ENCODE data around the gene OTOL1.

OTOL1 gene

DNA sequence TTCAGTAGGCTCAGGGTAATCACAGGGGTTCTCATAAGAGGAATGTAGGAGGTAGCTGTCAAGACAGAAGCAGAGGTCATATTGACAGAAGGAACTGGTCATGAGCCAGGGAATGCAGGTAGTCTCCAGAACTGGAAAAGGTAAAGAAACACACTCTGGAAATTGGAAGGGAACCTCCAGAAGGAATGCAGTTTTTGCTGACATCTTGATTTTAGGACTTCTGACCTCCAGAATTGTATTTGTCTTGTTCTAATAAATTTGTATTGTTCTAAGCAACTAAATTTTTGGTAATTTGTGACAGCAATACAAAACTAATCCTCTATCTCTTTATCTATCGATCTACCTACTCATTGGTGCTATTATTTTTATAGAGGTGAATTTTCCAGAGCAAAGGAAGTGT is 49.2 kb downstream of the OTOL1 start:
- no peak for DNase-seq (ENCODE audit: low spot score)

DNA sequence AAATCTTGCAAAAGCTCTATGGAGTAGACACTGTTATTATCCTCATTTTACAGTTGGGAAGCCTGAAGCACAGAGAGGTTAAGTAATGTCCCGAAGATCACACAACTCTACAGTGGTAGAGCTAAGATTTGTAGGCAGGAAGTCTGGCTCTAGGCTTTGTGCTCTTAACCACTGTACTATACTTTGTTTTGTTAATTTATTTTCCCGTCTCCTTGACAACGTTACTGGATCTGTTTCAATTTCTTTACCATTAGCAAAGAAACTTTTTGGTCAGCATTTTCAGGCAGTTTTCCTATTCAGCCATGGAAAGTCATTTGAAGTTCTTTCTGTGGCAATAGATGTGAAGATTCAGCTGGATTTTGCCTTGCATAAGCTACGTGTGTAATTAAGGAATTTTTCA is 51.7 kb downstream of the OTOL1 start:
- no peak for DNase-seq (ENCODE audit: low spot score)

- DNase-seq (ENCODE audit: low spot score): no peak
Measured at GRCh38 chr3:161549261-161549660, 52.7 kb downstream of the OTOL1 start.

DNA sequence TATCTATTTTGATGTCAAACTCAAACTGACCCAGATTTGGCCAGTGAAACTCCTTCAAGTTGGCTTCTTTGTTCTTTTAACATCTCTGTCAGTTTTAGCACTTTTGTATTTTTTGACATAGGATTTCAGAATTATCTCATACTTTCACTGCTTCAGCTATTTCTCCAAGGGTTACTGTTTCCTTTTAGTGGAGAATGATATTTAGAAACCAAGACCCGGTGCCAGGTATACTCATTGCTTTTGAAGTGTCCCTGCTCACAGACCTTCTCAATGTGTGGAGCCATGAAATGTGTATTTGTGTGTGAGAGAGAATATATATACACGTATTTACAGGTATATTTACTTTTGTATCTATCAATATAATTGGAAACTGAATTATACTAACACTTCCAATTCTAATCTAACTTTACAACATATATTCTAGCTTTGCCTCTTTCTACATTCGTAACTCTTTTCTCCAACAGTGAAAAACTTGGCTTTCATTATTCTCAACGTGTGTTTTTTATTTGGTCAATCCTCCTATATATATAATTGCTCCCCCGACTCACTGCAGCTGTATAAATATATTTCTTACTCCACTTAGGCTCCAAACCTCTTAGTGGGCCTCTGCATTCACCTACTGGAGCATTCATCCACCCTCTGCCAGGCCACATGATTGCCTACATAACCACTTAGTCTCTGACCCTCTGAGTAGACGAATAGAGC is 54.0 kb downstream of the OTOL1 start:
- no peak for DNase-seq (ENCODE audit: low spot score)

- no peak for DNase-seq (ENCODE audit: low spot score)
Measured at GRCh38 chr3:161551697-161552096, 55.1 kb downstream of the OTOL1 start.

DNA sequence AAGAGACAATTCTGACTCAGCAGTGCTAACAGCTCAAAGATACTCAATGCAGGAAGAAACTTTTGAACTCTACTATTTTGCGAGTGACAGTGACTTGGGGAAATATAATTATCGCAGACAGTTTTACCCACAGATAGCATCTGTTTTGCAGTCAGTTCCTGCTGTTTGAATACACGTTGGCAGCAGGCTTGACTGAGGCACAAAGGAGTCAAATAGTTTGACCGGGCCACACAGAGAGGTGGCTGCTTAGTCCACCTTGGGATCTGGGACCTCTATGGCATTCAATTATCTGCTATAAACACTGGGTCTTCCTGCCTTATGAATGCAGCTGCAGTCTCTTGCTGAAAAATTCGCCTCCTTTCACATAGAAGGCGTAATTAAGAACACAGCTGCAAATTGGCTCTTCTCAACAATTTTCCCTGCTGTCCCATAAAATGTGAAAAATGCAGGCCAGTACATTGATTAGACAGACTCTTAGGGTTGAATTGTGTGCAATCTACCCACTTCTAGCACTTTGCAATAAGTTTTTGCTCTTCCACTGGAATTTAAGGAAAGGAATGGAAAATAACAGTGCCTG is 56.5 kb downstream of the OTOL1 start:
- DNase-seq (ENCODE audit: low spot score): no peak

Data from D341Med (cell line).